Measurements from ENCODE around the gene SLC6A17. TPM values are rescaled to one million over a fixed set of nuclear protein-coding genes. Genes with fewer than 3 reads are reported as not detected.

The SLC6A17 gene
- total and polyA plus RNA-seq, 9 of the 15 experiments (the other 6 are each of a cell fraction or from before 2014, with no cell fraction given) = not detected

GRCh38 chr1:110209715-110210603, 59.7 kb downstream of the SLC6A17 start, which contains the start of gene KCNC4 (continued):
- TF ChIP-seq, protein P1, sequence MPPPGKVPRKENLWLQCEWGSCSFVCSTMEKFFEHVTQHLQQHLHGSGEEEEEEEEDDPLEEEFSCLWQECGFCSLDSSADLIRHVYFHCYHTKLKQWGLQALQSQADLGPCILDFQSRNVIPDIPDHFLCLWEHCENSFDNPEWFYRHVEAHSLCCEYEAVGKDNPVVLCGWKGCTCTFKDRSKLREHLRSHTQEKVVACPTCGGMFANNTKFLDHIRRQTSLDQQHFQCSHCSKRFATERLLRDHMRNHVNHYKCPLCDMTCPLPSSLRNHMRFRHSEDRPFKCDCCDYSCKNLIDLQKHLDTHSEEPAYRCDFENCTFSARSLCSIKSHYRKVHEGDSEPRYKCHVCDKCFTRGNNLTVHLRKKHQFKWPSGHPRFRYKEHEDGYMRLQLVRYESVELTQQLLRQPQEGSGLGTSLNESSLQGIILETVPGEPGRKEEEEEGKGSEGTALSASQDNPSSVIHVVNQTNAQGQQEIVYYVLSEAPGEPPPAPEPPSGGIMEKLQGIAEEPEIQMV (tag; conservative IDR thresholded peaks at IDR 0.05; ENCODE audit: low read depth) = no peak
- no peak for TF ChIP-seq RBM25 (IDR thresholded peaks at IDR 0.05; ENCODE audit: low read depth, low read length, severe bottlenecking)
- TF ChIP-seq PTRF (tag; IDR thresholded peaks at IDR 0.05) = no peak
- TF ChIP-seq ERF (CRISPR knock-in tag; IDR thresholded peaks at IDR 0.05) = no peak
- no peak for TF ChIP-seq IRF2 (CRISPR knock-in tag; IDR thresholded peaks at IDR 0.05)
- no peak for TF ChIP-seq SMARCC2 (IDR thresholded peaks at IDR 0.05; ENCODE audit: low read depth)
- no peak for TF ChIP-seq BDP1 (IDR thresholded peaks at IDR 0.05; ENCODE audit: insufficient read depth, insufficient read length)
- no peak for TF ChIP-seq LARP7 (IDR thresholded peaks at IDR 0.05)
- TF ChIP-seq PHF20 (IDR thresholded peaks at IDR 0.05; ENCODE audit: partially characterized antibody) = peak; percentile 58
- TF ChIP-seq SNAPC5 (CRISPR knock-in tag; IDR thresholded peaks at IDR 0.05) = no peak
- TF ChIP-seq MTA2 (IDR thresholded peaks at IDR 0.05; ENCODE audit: low read depth) = no peak
- TF ChIP-seq MEF2A (IDR thresholded peaks at IDR 0.05; ENCODE audit: control insufficient read depth, low read depth, low read length) = no peak
- TF ChIP-seq TAF15 (IDR thresholded peaks at IDR 0.05; ENCODE audit: low read depth, low read length) = no peak
- peak; percentile 24 for TF ChIP-seq HNRNPLL (IDR thresholded peaks at IDR 0.05; ENCODE audit: low read depth, low read length, poor library complexity, severe bottlenecking)
- TF ChIP-seq, protein P2, sequence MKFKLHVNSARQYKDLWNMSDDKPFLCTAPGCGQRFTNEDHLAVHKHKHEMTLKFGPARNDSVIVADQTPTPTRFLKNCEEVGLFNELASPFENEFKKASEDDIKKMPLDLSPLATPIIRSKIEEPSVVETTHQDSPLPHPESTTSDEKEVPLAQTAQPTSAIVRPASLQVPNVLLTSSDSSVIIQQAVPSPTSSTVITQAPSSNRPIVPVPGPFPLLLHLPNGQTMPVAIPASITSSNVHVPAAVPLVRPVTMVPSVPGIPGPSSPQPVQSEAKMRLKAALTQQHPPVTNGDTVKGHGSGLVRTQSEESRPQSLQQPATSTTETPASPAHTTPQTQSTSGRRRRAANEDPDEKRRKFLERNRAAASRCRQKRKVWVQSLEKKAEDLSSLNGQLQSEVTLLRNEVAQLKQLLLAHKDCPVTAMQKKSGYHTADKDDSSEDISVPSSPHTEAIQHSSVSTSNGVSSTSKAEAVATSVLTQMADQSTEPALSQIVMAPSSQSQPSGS (CRISPR knock-in tag; IDR thresholded peaks at IDR 0.05) = no peak
- TF ChIP-seq TBP (optimal IDR thresholded peaks at IDR 0.05; ENCODE audit: low read depth, low read length) = peak; percentile 8
- TF ChIP-seq KAT7 (CRISPR knock-in tag; IDR thresholded peaks at IDR 0.05; ENCODE audit: borderline replicate concordance) = no peak
- TF ChIP-seq ZNF274 (IDR thresholded peaks at IDR 0.05; ENCODE audit: borderline replicate concordance, low read depth, low read length) = no peak
- peak; percentile 39; the same call in 1 of the 2 replicates for TF ChIP-seq RBFOX2 (IDR thresholded peaks at IDR 0.05; ENCODE audit: low read depth, low read length)
- TF ChIP-seq ZNF124 (CRISPR knock-in tag; IDR thresholded peaks at IDR 0.05) = no peak
- no peak for TF ChIP-seq ZNF609 (CRISPR knock-in tag; IDR thresholded peaks at IDR 0.05; ENCODE audit: borderline replicate concordance)

Measured in K562 (cell line).